Activated T-cell treated with anti-CD3 and anti-CD28 coated beads, Interleukin-2, amount 50 U/mL, for 4 hours (primary cell): ENCODE data around the gene FLNB. TPM values are rescaled to one million over a fixed set of nuclear protein-coding genes. Genes with fewer than 3 reads are reported as not detected.
A peak's percentile ranks its signal among the peaks of the same experiment; 100 is the strongest.
"Not testable (repeated sequence)": the region's sequence is repeated elsewhere in the genome, so short reads cannot be mapped to it uniquely, and the experiment has no call there.

Experiments
- ATAC-seq, 2 donors: fragments of 200-7000 bp; cut with Tn5 transposase; one replicate each; pipeline ENCODE4 v1.10.0; 2021
- DNase-seq: peaks from one replicate; pipeline ENCODE4 v3.0.0-alpha.2; 2020
- H3K27me3 Mint-ChIP-seq: one replicate; pipeline ENCODE4 v1.8.0; 2021; ENCODE audit warnings: low read depth, mixed read lengths
- H3K36me3 Mint-ChIP-seq: one replicate; pipeline ENCODE4 v1.8.0; 2022; ENCODE audit warnings: mixed read lengths; ENCODE audit not compliant: insufficient read depth
- H3K4me1 Mint-ChIP-seq: one replicate; pipeline ENCODE4 v1.8.0; 2021; ENCODE audit warnings: low read depth, mixed read lengths
- H3K4me3 Mint-ChIP-seq: one replicate; pipeline ENCODE4 v1.8.0; 2021; ENCODE audit warnings: mild to moderate bottlenecking, moderate library complexity, mixed read lengths
- H3K9me3 Mint-ChIP-seq: one replicate; pipeline ENCODE4 v1.8.0; 2021; ENCODE audit warnings: mixed read lengths
- total RNA-seq, 3 donors: library from RNA; stranded (reverse); gene quantifications; one replicate each; pipeline ENCODE4 v1.2.1, GENCODE V29; 2021

FLNB gene
- total RNA-seq, 3 donors from 2014 or later = 16.4 to 23.4 (median 19.4) TPM

GRCh38 chr3:58055314-58055713 is 47.1 kb downstream of the FLNB start:
- Mint-ChIP-seq H3K4me1 (peaks cover 13% of the 10 kb centered on the region), H3K27me3 (no peaks in the 10 kb centered on the region), H3K9me3 (no peaks in the 10 kb centered on the region), H3K4me3 (no peak overlapping the region), H3K36me3 (peaks cover 7% of the 10 kb centered on the region)
- DNase-seq (no peak), ATAC-seq (no peak)

- H3K36me3 Mint-ChIP-seq, H3K27me3 Mint-ChIP-seq, H3K9me3 Mint-ChIP-seq, ATAC-seq, H3K4me3 Mint-ChIP-seq, DNase-seq: not testable (repeated sequence)
- peaks cover 13% of the 10 kb centered on the region for H3K4me1 Mint-ChIP-seq
These were observed 47.7 kb downstream of the FLNB start for GRCh38 chr3:58055891-58056290.

GRCh38 chr3:58058361-58059263 is 50.4 kb downstream of the FLNB start:
- DNase-seq (no peak), ATAC-seq (no peak)
- Mint-ChIP-seq H3K9me3 (no peaks in the 10 kb centered on the region), H3K4me1 (peaks cover 7% of the 10 kb centered on the region), H3K4me3 (no peak overlapping the region), H3K36me3 (peaks cover 7% of the 10 kb centered on the region), H3K27me3 (no peaks in the 10 kb centered on the region)

GRCh38 chr3:58059349-58060321 is 51.4 kb downstream of the FLNB start:
- ATAC-seq (no peak), DNase-seq (no peak)
- peaks cover 7% of the 10 kb centered on the region for H3K36me3 Mint-ChIP-seq
- H3K4me1 Mint-ChIP-seq = peaks cover 7% of the 10 kb centered on the region
- H3K9me3 Mint-ChIP-seq = no peaks in the 10 kb centered on the region
- H3K27me3 Mint-ChIP-seq = no peaks in the 10 kb centered on the region
- H3K4me3 Mint-ChIP-seq = no peak overlapping the region

GRCh38 chr3:58062472-58062871 is 54.2 kb downstream of the FLNB start:
- no peaks in the 10 kb centered on the region for H3K9me3 Mint-ChIP-seq
- H3K4me3 Mint-ChIP-seq = no peak overlapping the region
- peaks cover 7% of the 10 kb centered on the region for H3K36me3 Mint-ChIP-seq
- no peaks in the 10 kb centered on the region for H3K27me3 Mint-ChIP-seq
- DNase-seq (no peak), ATAC-seq (no peak)
- H3K4me1 Mint-ChIP-seq = peaks cover 14% of the 10 kb centered on the region

GRCh38 chr3:58063022-58063815 is 55.0 kb downstream of the FLNB start:
- Mint-ChIP-seq H3K4me1 (peaks cover 14% of the 10 kb centered on the region), H3K27me3 (no peaks in the 10 kb centered on the region), H3K9me3 (no peaks in the 10 kb centered on the region), H3K4me3 (no peak overlapping the region), H3K36me3 (peaks cover 4% of the 10 kb centered on the region)
- DNase-seq = no peak
- ATAC-seq = no peak

- no peak overlapping the region for H3K4me3 Mint-ChIP-seq
- peak; percentile 61 to 75 for ATAC-seq
- no peaks in the 10 kb centered on the region for H3K27me3 Mint-ChIP-seq
- DNase-seq = no peak
- H3K36me3 Mint-ChIP-seq = peaks cover 3% of the 10 kb centered on the region
- peaks cover 14% of the 10 kb centered on the region for H3K4me1 Mint-ChIP-seq
- H3K9me3 Mint-ChIP-seq = no peaks in the 10 kb centered on the region
These were observed 56.9 kb downstream of the FLNB start for GRCh38 chr3:58064923-58065638.

- no peak overlapping the region for H3K4me3 Mint-ChIP-seq
- no peaks in the 10 kb centered on the region for H3K27me3 Mint-ChIP-seq
- ATAC-seq (no peak), DNase-seq (no peak)
- H3K4me1 Mint-ChIP-seq = peaks cover 14% of the 10 kb centered on the region
- H3K9me3 Mint-ChIP-seq = no peaks in the 10 kb centered on the region
- peaks cover 3% of the 10 kb centered on the region for H3K36me3 Mint-ChIP-seq
These were observed 57.5 kb downstream of the FLNB start for GRCh38 chr3:58065700-58066167.

- H3K27me3 Mint-ChIP-seq = no peaks in the 10 kb centered on the region
- no peak overlapping the region for H3K4me3 Mint-ChIP-seq
- no peak for DNase-seq
- no peaks in the 10 kb centered on the region for H3K9me3 Mint-ChIP-seq
- H3K36me3 Mint-ChIP-seq = peaks cover 3% of the 10 kb centered on the region
- peaks cover 14% of the 10 kb centered on the region for H3K4me1 Mint-ChIP-seq
- no peak for ATAC-seq
These were observed 58.6 kb downstream of the FLNB start for GRCh38 chr3:58066842-58067241.

- no peaks in the 10 kb centered on the region for H3K9me3 Mint-ChIP-seq
- H3K4me1 Mint-ChIP-seq = peaks cover 10% of the 10 kb centered on the region
- DNase-seq (no peak), ATAC-seq (no peak)
- H3K27me3 Mint-ChIP-seq = no peaks in the 10 kb centered on the region
- H3K36me3 Mint-ChIP-seq = peaks cover 3% of the 10 kb centered on the region
- peak overlapping the region; percentile 9 for H3K4me3 Mint-ChIP-seq
These were observed 60.0 kb downstream of the FLNB start for GRCh38 chr3:58068122-58068809.

GRCh38 chr3:58071480-58071971 is 63.3 kb downstream of the FLNB start:
- Mint-ChIP-seq H3K36me3 (peaks cover 8% of the 10 kb centered on the region), H3K27me3 (no peaks in the 10 kb centered on the region), H3K4me3 (no peak overlapping the region), H3K4me1 (peaks cover 24% of the 10 kb centered on the region), H3K9me3 (no peaks in the 10 kb centered on the region)
- no peak for ATAC-seq
- no peak for DNase-seq

- H3K9me3 Mint-ChIP-seq = no peaks in the 10 kb centered on the region
- H3K4me1 Mint-ChIP-seq = peaks cover 24% of the 10 kb centered on the region
- H3K36me3 Mint-ChIP-seq = peaks cover 9% of the 10 kb centered on the region
- ATAC-seq = no peak
- no peaks in the 10 kb centered on the region for H3K27me3 Mint-ChIP-seq
- no peak for DNase-seq
- H3K4me3 Mint-ChIP-seq = no peak overlapping the region
These were observed 64.0 kb downstream of the FLNB start for GRCh38 chr3:58072052-58072762.
